Right cardiac atrium (tissue), 5 donors: ENCODE results near the gene SEC61A1. TPM values are rescaled to one million over a fixed set of nuclear protein-coding genes. Genes with fewer than 3 reads are reported as not detected.
A peak's percentile ranks its signal among the peaks of the same experiment; 100 is the strongest.

Experiments used
- ATAC-seq, 2 donors: fragments of 200-7000 bp; cut with Tn5 transposase; one replicate each; pipeline versions ENCODE4 v1.8.0 to v1.9.1; 2020; ENCODE audit warnings: moderate library complexity in 2 of 2, mild to moderate bottlenecking in 1 of 2
- DNase-seq, 3 donors: peaks; one replicate each; pipeline ENCODE4 v3.0.0-alpha.2; 2020
- H3K27ac ChIP-seq: one replicate; pipeline ENCODE4 v1.5.1; 2013; ENCODE audit warnings: mild to moderate bottlenecking, low read length, control low read depth, moderate library complexity
- H3K27me3 ChIP-seq: one replicate; pipeline ENCODE4 v1.6.1; 2013; ENCODE audit not compliant: control insufficient read depth, insufficient read depth
- H3K4me1 ChIP-seq: one replicate; pipeline ENCODE4 v1.6.1; 2013; ENCODE audit warnings: low read length; ENCODE audit not compliant: control insufficient read depth, insufficient read depth
- H3K4me3 ChIP-seq: one replicate; pipeline ENCODE4 v1.5.1; 2013; ENCODE audit warnings: low read length, control low read depth
- H3K9me3 ChIP-seq: one replicate; pipeline ENCODE4 v1.6.1; 2013; ENCODE audit warnings: low read length; ENCODE audit not compliant: control insufficient read depth
- whole genome bisulfite sequencing: extraction: QIAGEN DNeasy Blood & Tissue Kit; methylation state at CpG from one replicate; pipeline ENCODE4 v1.1.7; 2013; 5-methylcytosine and 5-hydroxymethylcytosine counted together
- intact Hi-C, 4 donors: fragments of 100-400 bp; cut with DNase I; formaldehyde crosslinking; loops; one replicate each; pipeline versions ENCODE4 v1.11.0 to v1.14.0; 2022 to 2023
- long read RNA-seq, 4 donors: library from polyadenylated mRNA; unstranded; transcript quantifications; one replicate each; pipeline ENCODE4 v2.0.0, GENCODE V29; 2020 to 2021
- polyA plus RNA-seq: library from polyadenylated mRNA; stranded (reverse); fragments of 200-250 nt; gene quantifications from one replicate; pipeline ENCODE4 v1.2.3, GENCODE V29; 2013
- total RNA-seq, 4 donors: library from RNA; stranded (reverse); fragmentation: NEBNext Ultra II Directional; extraction: Animal tissue kit (Norgen Biotek cat#: 25700); gene quantifications; one replicate each; pipeline ENCODE4 v1.2.1, GENCODE V29; 2021
- donor health status: healthy with polysubstance abuse.
- donor health status: DM: no; HTN: yes; CAD: no.
- donor health status: DM: no; HTN: no; CAD: no.
- donor health status: DM: no; HTN: yes; CAD: no; lungs with severe emphysema.
- donor health status: DM: yes; HTN: yes; CAD: no.

SEC61A1 gene
- 100 to 1,000 TPM in 1 of 4 donors, 10 to 100 TPM in 3; 64.0 to 129 (median 83.9) TPM for total RNA-seq
- 52.5 TPM for polyA plus RNA-seq
- long read RNA-seq, donor 1, transcript SEC61A1-201 (12 exons, 3,635 nt), result major isoform, 148 of 317 reads
- long read RNA-seq, donor 1, partial matches to known transcripts, result 160 of 317 reads
- long read RNA-seq, donor 1, other reads (novel, unspliced or antisense), result 7 of 317 reads
- long read RNA-seq, donor 2, transcript SEC61A1-201 (12 exons, 3,635 nt), result major isoform, 142 of 184 reads
- long read RNA-seq, donor 2, partial matches to known transcripts, result 28 of 184 reads
- long read RNA-seq, donor 2, other reads (novel, unspliced or antisense), result 13 of 184 reads
- long read RNA-seq, donor 3, transcript SEC61A1-201 (12 exons, 3,635 nt), result major isoform, 503 of 1,066 reads
- long read RNA-seq, donor 3, partial matches to known transcripts, result 508 of 1,066 reads
- long read RNA-seq, donor 3, other reads (novel, unspliced or antisense), result 52 of 1,066 reads
- long read RNA-seq, donor 4, transcript SEC61A1-201 (12 exons, 3,635 nt), result major isoform, 118 of 164 reads
- long read RNA-seq, donor 4, partial matches to known transcripts, result 41 of 164 reads
- long read RNA-seq, donor 4, other reads (novel, unspliced or antisense), result 4 of 164 reads

DNA sequence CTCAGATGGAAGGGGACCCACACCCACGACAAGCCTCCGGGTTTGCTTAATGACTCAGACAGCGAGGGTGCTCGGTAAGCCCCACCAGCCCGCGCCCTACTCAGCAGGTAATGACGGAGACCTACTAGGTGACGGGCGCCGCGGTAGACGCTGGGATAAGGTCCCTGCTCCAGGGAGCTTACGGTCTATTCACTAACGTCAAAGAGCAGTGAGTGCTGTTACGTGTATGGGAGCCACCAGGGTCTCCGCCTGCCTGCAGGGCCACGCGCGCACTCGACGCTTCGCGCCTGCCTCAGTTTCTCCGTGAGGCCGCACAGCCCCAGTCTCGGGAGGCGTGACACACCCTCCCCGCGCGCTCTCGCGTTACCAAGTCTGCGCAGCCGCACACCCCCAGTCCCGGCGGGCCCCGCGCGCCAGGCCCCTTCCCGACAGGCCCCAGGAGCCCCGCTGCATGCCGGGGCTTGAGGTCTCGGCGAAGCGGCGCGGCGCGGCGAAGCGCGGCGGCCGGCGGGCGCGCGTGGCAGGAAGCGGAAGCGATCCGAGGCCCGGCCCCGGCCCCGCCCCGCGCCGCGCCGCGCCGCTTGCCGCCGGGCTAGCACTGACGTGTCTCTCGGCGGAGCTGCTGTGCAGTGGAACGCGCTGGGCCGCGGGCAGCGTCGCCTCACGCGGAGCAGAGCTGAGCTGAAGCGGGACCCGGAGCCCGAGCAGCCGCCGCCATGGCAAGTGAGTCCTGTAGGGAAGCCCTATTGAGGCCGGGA, at the start of gene SEC61A1:
Gene SEC61A1 (plus strand): TSS at position 601 of the 758 bp plus-strand sequence. CDS start 116 bp downstream, at position 717.
- under 1% methylated on average over 90 of the region's 90 CpGs for WGBS
- peaks cover 5% of the 10 kb centered on the region for H3K4me1 ChIP-seq
- H3K9me3 ChIP-seq, result no peaks in the 10 kb centered on the region
- intact Hi-C loops, result no loop called here
- peak; percentile 97 to 98 for ATAC-seq
- H3K4me3 ChIP-seq, result peak within 1 kb of the TSS; percentile 94
- peak within 1 kb of the TSS; percentile 92 for H3K27ac ChIP-seq
- peak; percentile 96 to 99 (median 98) for DNase-seq
- no peaks in the 10 kb centered on the region for H3K27me3 ChIP-seq

- no peaks in the 10 kb centered on the region for H3K9me3 ChIP-seq
- no peak for ATAC-seq
- intact Hi-C loops, result no loop called here
- WGBS, result 88% methylated on average over 8 of the region's 8 CpGs
- H3K27ac ChIP-seq, result no peak overlapping the region
- DNase-seq, result no peak
- H3K4me3 ChIP-seq, result no peak overlapping the region
- H3K4me1 ChIP-seq, result no peaks in the 10 kb centered on the region
- H3K27me3 ChIP-seq, result no peaks in the 10 kb centered on the region
These were observed 47.6 kb upstream of the SEC61A1 start for GRCh38 chr3:128004661-128005060.

GRCh38 chr3:128006061-128007032, 45.9 kb upstream of the SEC61A1 start:
- no peak overlapping the region for H3K4me3 ChIP-seq
- H3K27me3 ChIP-seq, result no peaks in the 10 kb centered on the region
- H3K27ac ChIP-seq, result no peak overlapping the region
- H3K9me3 ChIP-seq, result no peaks in the 10 kb centered on the region
- 33% methylated on average over 30 of the region's 30 CpGs for WGBS
- intact Hi-C loops, result no loop called here
- no peaks in the 10 kb centered on the region for H3K4me1 ChIP-seq
- ATAC-seq (peak; percentile 45 to 59), DNase-seq (peak in 2 of 3 donors; percentile 28 to 66)

- DNase-seq, result peak in 1 of 3 donors; percentile 22
- WGBS, result 28% methylated on average over 11 of the region's 11 CpGs
- intact Hi-C loops, result no loop called here
- Histone ChIP-seq H3K4me3 (no peak overlapping the region), H3K27me3 (no peaks in the 10 kb centered on the region), H3K27ac (no peak overlapping the region), H3K9me3 (no peaks in the 10 kb centered on the region), H3K4me1 (no peaks in the 10 kb centered on the region)
- peak; percentile 50 to 75 for ATAC-seq
These were observed 45.2 kb upstream of the SEC61A1 start for GRCh38 chr3:128007033-128007424.

DNA sequence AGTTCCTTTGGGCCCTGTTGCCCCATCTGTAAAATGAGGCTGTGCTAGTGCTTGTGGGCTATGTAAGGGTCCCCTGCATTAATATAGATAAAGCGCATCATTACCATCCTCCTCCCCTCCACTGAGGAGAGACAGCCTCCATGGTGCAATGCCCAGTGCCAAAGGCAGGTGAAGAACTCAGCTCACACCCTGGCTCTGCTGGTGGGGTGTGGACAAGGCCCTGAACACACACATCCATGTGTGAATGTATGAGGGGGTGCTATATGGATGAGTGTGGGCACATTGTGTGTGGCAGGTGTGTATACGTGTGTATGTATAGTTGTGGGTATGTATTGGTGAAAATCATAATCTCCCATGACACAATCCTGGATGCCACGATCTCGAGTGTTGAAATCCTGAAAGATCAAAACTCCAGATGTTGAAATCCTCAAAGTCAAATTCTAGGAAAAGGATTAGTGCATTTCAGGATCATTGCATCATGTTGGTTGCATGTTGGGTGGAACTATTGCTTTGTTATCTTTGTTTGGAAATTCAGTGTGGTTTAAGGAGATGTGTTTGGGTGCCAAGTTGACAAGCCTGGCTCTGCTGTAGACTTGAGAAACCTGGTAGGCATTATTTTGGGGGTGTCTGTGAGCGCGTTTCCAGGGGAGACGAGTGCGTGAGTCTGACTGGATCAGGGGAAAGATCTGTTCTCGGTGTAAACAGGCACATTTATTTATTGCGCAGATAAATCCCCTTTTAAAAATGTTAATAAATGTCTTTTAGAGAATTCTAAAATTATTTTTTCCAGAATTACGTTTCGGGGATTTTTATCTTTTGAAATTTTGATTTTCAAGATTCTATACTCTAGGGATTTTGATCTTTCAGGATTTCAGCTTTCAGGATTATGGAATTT, 42.0 kb upstream of the SEC61A1 start:
- DNase-seq (no peak), ATAC-seq (no peak)
- Histone ChIP-seq H3K4me3 (no peak overlapping the region), H3K27me3 (no peaks in the 10 kb centered on the region), H3K27ac (no peak overlapping the region), H3K9me3 (no peaks in the 10 kb centered on the region), H3K4me1 (no peaks in the 10 kb centered on the region)
- 90% methylated on average over 12 of the region's 12 CpGs for WGBS
- intact Hi-C loops, result no loop called here

GRCh38 chr3:128011140-128011539, 41.1 kb upstream of the SEC61A1 start:
- Histone ChIP-seq H3K4me3 (no peak overlapping the region), H3K27me3 (no peaks in the 10 kb centered on the region), H3K4me1 (no peaks in the 10 kb centered on the region), H3K27ac (no peak overlapping the region), H3K9me3 (no peaks in the 10 kb centered on the region)
- DNase-seq, result no peak
- intact Hi-C loops, result no loop called here
- WGBS, result 7% methylated on average over 12 of the region's 12 CpGs
- no peak for ATAC-seq

DNA sequence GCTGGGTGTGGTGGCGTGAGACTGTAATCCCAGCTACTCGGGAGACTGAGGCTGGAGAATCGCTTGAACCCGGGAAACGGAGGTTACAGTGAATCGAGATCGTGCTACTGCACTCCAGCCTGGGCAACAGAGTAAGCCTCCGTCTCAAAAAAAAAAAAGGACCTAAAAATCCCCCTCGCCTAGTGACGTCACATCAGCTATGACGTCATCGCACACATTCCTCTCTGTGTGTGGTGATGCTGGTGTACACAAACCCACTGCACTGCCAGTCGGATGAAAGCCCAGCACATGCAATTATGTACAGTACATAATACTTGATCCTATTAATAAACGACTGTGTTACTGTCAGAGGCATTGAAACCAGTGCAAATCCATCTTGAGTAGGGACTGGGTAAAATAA, 40.2 kb upstream of the SEC61A1 start:
- Histone ChIP-seq H3K27me3 (no peaks in the 10 kb centered on the region), H3K27ac (no peak overlapping the region), H3K4me3 (no peak overlapping the region), H3K4me1 (no peaks in the 10 kb centered on the region), H3K9me3 (no peaks in the 10 kb centered on the region)
- no peak for DNase-seq
- intact Hi-C loops, result no loop called here
- WGBS, result 91% methylated on average over 14 of the region's 14 CpGs
- ATAC-seq, result no peak

- intact Hi-C loops, result no loop called here
- DNase-seq (no peak), ATAC-seq (no peak)
- no peak overlapping the region for H3K27ac ChIP-seq
- WGBS, result 93% methylated on average over 3 of the region's 3 CpGs
- H3K4me3 ChIP-seq, result no peak overlapping the region
- H3K9me3 ChIP-seq, result no peaks in the 10 kb centered on the region
- H3K4me1 ChIP-seq, result no peaks in the 10 kb centered on the region
- no peaks in the 10 kb centered on the region for H3K27me3 ChIP-seq
These were observed 37.7 kb upstream of the SEC61A1 start for GRCh38 chr3:128014548-128014947.

- Histone ChIP-seq H3K4me1 (no peaks in the 10 kb centered on the region), H3K4me3 (no peak overlapping the region), H3K27ac (no peak overlapping the region), H3K9me3 (no peaks in the 10 kb centered on the region), H3K27me3 (no peaks in the 10 kb centered on the region)
- intact Hi-C loops, result no loop called here
- DNase-seq, result no peak
- ATAC-seq, result no peak
- 83% methylated on average over 1 of the region's 1 CpG for WGBS
These were observed 35.7 kb upstream of the SEC61A1 start for GRCh38 chr3:128016502-128016901.
